ENCODE results near the gene TSHB.

- TF ChIP-seq TAF1 (IDR thresholded peaks at IDR 0.05; ENCODE audit: borderline replicate concordance, low read depth, low read length), result no peak
- TF ChIP-seq POLR2AphosphoS5 (IDR thresholded peaks at IDR 0.05; ENCODE audit: low read depth, low read length), result no peak
- TF ChIP-seq POLR2A (IDR thresholded peaks at IDR 0.05; ENCODE audit: low read depth, low read length), result no peak
Measured at GRCh38 chr1:115036814-115037507, 7.3 kb downstream of the TSHB start.

Data from GM12892 (cell line).